ENCODE measurements around the gene FCER2. TPM values are rescaled to one million over a fixed set of nuclear protein-coding genes. Genes with fewer than 3 reads are reported as not detected.

FCER2 gene
- total and polyA plus RNA-seq, 2 of the 13 experiments (the other 11 are each of a cell fraction or from before 2014, with no cell fraction given) = not detected

GRCh38 chr19:7691497-7691896, 10.4 kb downstream of the FCER2 start (continued):
- TF ChIP-seq ZNF142 (CRISPR knock-in tag; IDR thresholded peaks at IDR 0.05) (no peak), SP2 (CRISPR knock-in tag; IDR thresholded peaks at IDR 0.05) (no peak), ZBTB42 (CRISPR knock-in tag; IDR thresholded peaks at IDR 0.05) (no peak), SIX1 (CRISPR knock-in tag; IDR thresholded peaks at IDR 0.05; ENCODE audit: borderline replicate concordance) (no peak)

- H3K27me3 ChIP-seq (ENCODE audit: control insufficient read depth in 1 of 2, insufficient read depth in 2 of 2, low read length in 2 of 2) = peaks cover 3 to 14% of the 10 kb centered on the region in 2 experiments; a peak in 4 of 5 replicates
- no peaks in the 10 kb centered on the region for H3K36me3 ChIP-seq (replicated peaks in 1 of 2; ENCODE audit: control insufficient read depth in 1 of 2, insufficient read depth in 2 of 2, low read length in 2 of 2)
- no peaks in the 10 kb centered on the region for H3K79me2 ChIP-seq (ENCODE audit: insufficient read depth, low read length)
- ChIA-PET POLR2A (no interaction called here), CTCF (ENCODE audit: low intra/inter-chr PET ratio, low total read pairs) (no interaction called here)
- BruUV-seq (replicated peaks) = no TSS peak
- no peak for ATAC-seq
- H2AFZ ChIP-seq (ENCODE audit: low read length) = no peak overlapping the region
- intact Hi-C loops (cut with micrococcal nuclease; ENCODE audit: unreplicated experiment) = no loop called here
- no peak overlapping the region for H3K9ac ChIP-seq (ENCODE audit: insufficient read depth, low read depth, low read length)
- 38% methylated on average over 6 of the region's 8 CpGs for WGBS (ENCODE audit: low lambda C conversion rate)
- DNase-seq (ENCODE audit: low spot score) = no peak
- no peak overlapping the region for H3K4me2 ChIP-seq (ENCODE audit: low read depth, low read length)
- no peaks in the 10 kb centered on the region for H3K9me3 ChIP-seq (ENCODE audit: low read length)
- FAIRE-seq = no peak
- no peak overlapping the region for H3K27ac ChIP-seq (ENCODE audit: extremely low read length, insufficient read depth, low read length)
- in situ Hi-C loops (cut with HindIII; ENCODE audit: extremely low pct_ligation_motif_present, low pct_unique_long_range_greater_than_20kb) = no loop called here
- no peaks in the 10 kb centered on the region for H3K4me1 ChIP-seq (ENCODE audit: insufficient read depth, low read length)
- H3K4me3 ChIP-seq (replicated peaks in 1 of 3; ENCODE audit: insufficient read depth in 1 of 3, low read depth in 2 of 3, low read length in 3 of 3) = no peak overlapping the region
- no peaks in the 10 kb centered on the region for H4K20me1 ChIP-seq (ENCODE audit: insufficient read depth, low read length)
- no peak for TF ChIP-seq ZNF644 (CRISPR knock-in tag; IDR thresholded peaks at IDR 0.05; ENCODE audit: low read depth)
- TF ChIP-seq ONECUT2 (CRISPR knock-in tag; IDR thresholded peaks at IDR 0.05) = no peak
- no peak for TF ChIP-seq MEF2D (CRISPR knock-in tag; IDR thresholded peaks at IDR 0.05)
- TF ChIP-seq ESRRA (CRISPR knock-in tag; IDR thresholded peaks at IDR 0.05; ENCODE audit: low read depth) = no peak
- no peak for TF ChIP-seq CBX1 (IDR thresholded peaks at IDR 0.05; ENCODE audit: low read depth)
- no peak for TF ChIP-seq ZBED4 (CRISPR knock-in tag; IDR thresholded peaks at IDR 0.05; ENCODE audit: borderline replicate concordance)
- TF ChIP-seq ZNF451 (CRISPR knock-in tag; IDR thresholded peaks at IDR 0.05) = no peak
- no peak for TF ChIP-seq ATAD3A (CRISPR knock-in tag; IDR thresholded peaks at IDR 0.05)
- TF ChIP-seq ZNF18 (CRISPR knock-in tag; IDR thresholded peaks at IDR 0.05; ENCODE audit: insufficient replicate concordance) = no peak
These were observed 11.1 kb downstream of the FCER2 start for GRCh38 chr19:7690779-7691258.
